NCI-H82 treated with DMSO at 0.1 percent for 48 hours (cell line): ENCODE data around the gene NXT1.

Source experiments
- DNase-seq: peaks from one replicate; lab custom pipeline; 2025; ENCODE audit not compliant: unreplicated experiment; lab: John Stamatoyannopoulos, UW

The NXT1 gene

GRCh38 chr20:23358923-23359593 is 8.5 kb downstream of the NXT1 start:
- no peak for DNase-seq

- no peak for DNase-seq
Observed at GRCh38 chr20:23360531-23360930, 9.9 kb downstream of the NXT1 start.

GRCh38 chr20:23361119-23361475 is 10.5 kb downstream of the NXT1 start:
- DNase-seq = no peak

- peak; percentile 90 for DNase-seq
Observed at GRCh38 chr20:23361476-23362391, 11.1 kb downstream of the NXT1 start, which contains the start of gene GZF1. TSS of gene GZF1 (plus strand) at chr20:23362182. CDS start at chr20:23364384, 2,202 bp downstream.

- no peak for DNase-seq
Observed at GRCh38 chr20:23362392-23363256, 12.0 kb downstream of the NXT1 start.

- DNase-seq = no peak
Observed at GRCh38 chr20:23363257-23363649, 12.7 kb downstream of the NXT1 start.

- no peak for DNase-seq
Observed at GRCh38 chr20:23365390-23366165, 15.0 kb downstream of the NXT1 start.

- no peak for DNase-seq
Observed at GRCh38 chr20:23366384-23366783, 15.8 kb downstream of the NXT1 start.

GRCh38 chr20:23367770-23368169 is 17.2 kb downstream of the NXT1 start:
- no peak for DNase-seq

GRCh38 chr20:23368316-23369071 is 17.9 kb downstream of the NXT1 start:
- no peak for DNase-seq

GRCh38 chr20:23369072-23369823 is 18.7 kb downstream of the NXT1 start:
- no peak for DNase-seq

GRCh38 chr20:23370274-23370673 is 19.7 kb downstream of the NXT1 start:
- no peak for DNase-seq

GRCh38 chr20:23370873-23371272 is 20.3 kb downstream of the NXT1 start:
- DNase-seq = no peak

- DNase-seq = no peak
Observed at GRCh38 chr20:23371496-23371895, 20.9 kb downstream of the NXT1 start.

GRCh38 chr20:23374441-23374840 is 23.9 kb downstream of the NXT1 start:
- DNase-seq = no peak

GRCh38 chr20:23375827-23376226 is 25.2 kb downstream of the NXT1 start:
- no peak for DNase-seq

- no peak for DNase-seq
Observed at GRCh38 chr20:23379772-23380171, 29.2 kb downstream of the NXT1 start.

- no peak for DNase-seq
Observed at GRCh38 chr20:23381876-23382275, 31.3 kb downstream of the NXT1 start.
